GM18868 (cell line): ENCODE data around the gene ANKRD18A.
"Not testable (repeated sequence)": the region's sequence is repeated elsewhere in the genome, so short reads cannot be mapped to it uniquely, and the experiment has no call there.

ENCODE experiments used
- ATAC-seq: cut with Tn5 transposase; IDR thresholded peaks from one replicate; pipeline ENCODE4 v1.9.1; 2021; ENCODE audit warnings: mild to moderate bottlenecking, moderate library complexity; ENCODE audit not compliant: unreplicated experiment

Gene ANKRD18A

GRCh38 chr9:38546497-38547163, 73.8 kb downstream of the ANKRD18A start:
- not testable (repeated sequence) for ATAC-seq

- ATAC-seq, result not testable (repeated sequence)
Measured at GRCh38 chr9:38540535-38540934, 79.9 kb downstream of the ANKRD18A start.

DNA sequence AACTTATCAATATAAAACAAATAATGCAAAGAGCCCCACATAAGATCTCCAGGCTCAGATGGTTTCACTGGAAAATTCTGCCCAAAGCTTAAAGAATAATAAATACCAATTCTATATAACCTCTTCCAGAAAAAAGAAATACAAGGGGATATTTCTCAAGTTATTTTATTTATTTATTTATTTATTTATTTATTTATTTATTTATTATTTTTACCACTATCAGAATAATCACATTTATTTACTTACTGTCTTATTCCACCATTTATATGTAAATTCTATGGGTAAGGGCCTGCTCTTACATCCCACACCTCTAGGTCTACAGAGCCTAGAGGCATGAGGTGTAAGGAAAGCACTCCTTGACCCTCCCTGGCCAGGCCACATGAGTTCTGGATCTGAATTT, 91.1 kb downstream of the ANKRD18A start:
- ATAC-seq, result no peak

- ATAC-seq, result no peak
Measured at GRCh38 chr9:38527503-38527902, 92.9 kb downstream of the ANKRD18A start.

- ATAC-seq, result no peak
Measured at GRCh38 chr9:38526591-38526990, 93.8 kb downstream of the ANKRD18A start.

GRCh38 chr9:38523121-38523520, 97.3 kb downstream of the ANKRD18A start:
- no peak for ATAC-seq

DNA sequence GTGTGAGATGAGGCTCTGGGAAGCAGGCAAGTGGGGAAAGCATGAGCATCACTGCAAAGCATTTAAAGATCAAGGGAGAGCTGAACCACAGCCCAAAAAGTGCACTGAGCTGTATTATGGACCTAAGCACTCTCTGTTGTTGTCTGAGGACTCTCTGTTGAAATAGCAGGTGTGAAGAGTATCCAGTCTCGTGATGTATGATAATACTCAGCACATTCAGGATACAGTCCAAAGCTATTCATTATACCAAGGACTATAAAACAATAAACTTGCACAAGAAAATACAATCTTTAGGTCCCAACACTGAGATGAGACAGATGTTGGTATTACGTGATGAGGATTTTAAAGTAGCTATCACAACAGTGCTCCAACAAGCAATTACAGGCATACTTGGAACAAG, 98.6 kb downstream of the ANKRD18A start:
- ATAC-seq, result no peak
